Adipose tissue (tissue), 3 donors: Measurements from ENCODE around the gene ENO4. TPM values are rescaled to one million over a fixed set of nuclear protein-coding genes. Genes with fewer than 3 reads are reported as not detected.

Experiments
- H3K27ac ChIP-seq: one replicate; pipeline ENCODE4 v1.5.1; 2013; ENCODE audit warnings: low read depth, low read length
- WGBS, 3 donors: extraction: QIAGEN DNeasy Blood & Tissue Kit; methylation state at CpG; one replicate each; pipeline ENCODE4 v1.1.7; 2013; 5-methylcytosine and 5-hydroxymethylcytosine counted together
- polyA plus RNA-seq, 3 donors: library from polyadenylated mRNA; stranded (reverse); fragments of 200-250 nt; gene quantifications; one replicate each; pipeline ENCODE4 v1.2.3, GENCODE V29; 2013
- donor health status: healthy with polysubstance abuse.
- donor health status: Bipolar disorder and iron deficiency.
- donor health status: healthy.

The ENO4 gene
- polyA plus RNA-seq, 3 donors: 0.06 to 0.16 TPM; not detected in 1

- 6 to 57% (median 11%) methylated on average over 7 of the region's 7 CpGs for WGBS, 3 donors
- no peak overlapping the region for H3K27ac ChIP-seq
These were observed 41.9 kb downstream of the ENO4 start for GRCh38 chr10:116891208-116891607.

GRCh38 chr10:116892907-116893685 is 43.8 kb downstream of the ENO4 start:
- 39 to 70% (median 41%) methylated on average over 11 of the region's 11 CpGs for WGBS, 3 donors
- H3K27ac ChIP-seq: no peak overlapping the region

GRCh38 chr10:116893686-116894037 is 44.4 kb downstream of the ENO4 start:
- no peak overlapping the region for H3K27ac ChIP-seq

GRCh38 chr10:116899626-116900025 is 50.3 kb downstream of the ENO4 start:
- no peak overlapping the region for H3K27ac ChIP-seq
- 66 to 88% (median 80%) methylated on average over 4 of the region's 4 CpGs for WGBS, 3 donors

- WGBS, 3 donors: 86 to 98% (median 93%) methylated on average over 3 of the region's 3 CpGs
- no peak overlapping the region for H3K27ac ChIP-seq
These were observed 56.5 kb downstream of the ENO4 start for GRCh38 chr10:116905845-116906210.

GRCh38 chr10:116907245-116907987 is 58.1 kb downstream of the ENO4 start:
- H3K27ac ChIP-seq: no peak overlapping the region
- 77 to 85% (median 81%) methylated on average over 6 of the region's 6 CpGs for WGBS, 3 donors

- WGBS, 3 donors: 79 to 92% (median 85%) methylated on average over 1 of the region's 1 CpG
- no peak overlapping the region for H3K27ac ChIP-seq
These were observed 60.0 kb downstream of the ENO4 start for GRCh38 chr10:116909307-116909706.

- WGBS, 3 donors: 88 to 91% (median 88%) methylated on average over 3 of the region's 3 CpGs
- H3K27ac ChIP-seq: no peak overlapping the region
These were observed 61.6 kb downstream of the ENO4 start for GRCh38 chr10:116910910-116911309.

- WGBS, 3 donors: 54 to 61% (median 57%) methylated on average over 1 of the region's 1 CpG
- no peak overlapping the region for H3K27ac ChIP-seq
These were observed 62.9 kb downstream of the ENO4 start for GRCh38 chr10:116912162-116912561.

GRCh38 chr10:116913695-116914094 is 64.4 kb downstream of the ENO4 start:
- H3K27ac ChIP-seq: no peak overlapping the region
- WGBS, 3 donors: 75 to 96% (median 83%) methylated on average over 1 of the region's 1 CpG

GRCh38 chr10:116915340-116915739 is 66.0 kb downstream of the ENO4 start:
- H3K27ac ChIP-seq: no peak overlapping the region
- WGBS, 3 donors: 43 to 76% (median 51%) methylated on average over 2 of the region's 2 CpGs

- WGBS, 3 donors: 88 to 96% (median 93%) methylated on average over 3 of the region's 3 CpGs
- H3K27ac ChIP-seq: no peak overlapping the region
These were observed 68.2 kb downstream of the ENO4 start for GRCh38 chr10:116917481-116917880.

GRCh38 chr10:116918583-116918982 is 69.3 kb downstream of the ENO4 start:
- no peak overlapping the region for H3K27ac ChIP-seq
- WGBS, 3 donors: 92 to 98% (median 95%) methylated on average over 2 of the region's 2 CpGs

- no peak overlapping the region for H3K27ac ChIP-seq
- WGBS, 3 donors: 93 to 95% (median 93%) methylated on average over 2 of the region's 2 CpGs
These were observed 69.9 kb downstream of the ENO4 start for GRCh38 chr10:116919164-116919563.

GRCh38 chr10:116919706-116920105 is 70.4 kb downstream of the ENO4 start:
- H3K27ac ChIP-seq: no peak overlapping the region

GRCh38 chr10:116925056-116925455 is 75.8 kb downstream of the ENO4 start:
- 90 to 95% (median 91%) methylated on average over 3 of the region's 3 CpGs for WGBS, 3 donors
- no peak overlapping the region for H3K27ac ChIP-seq

More at GRCh38 chr10:116919706-116920105, 70.4 kb downstream of the ENO4 start:
- WGBS, 3 donors: 43 to 48% (median 47%) methylated on average over 2 of the region's 2 CpGs

GRCh38 chr10:116926426-116926825 is 77.1 kb downstream of the ENO4 start:
- WGBS, 3 donors: 88 to 94% (median 90%) methylated on average over 3 of the region's 3 CpGs
- H3K27ac ChIP-seq: no peak overlapping the region

- 93 to 97% (median 95%) methylated on average over 6 of the region's 6 CpGs for WGBS, 3 donors
- no peak overlapping the region for H3K27ac ChIP-seq
These were observed 82.5 kb downstream of the ENO4 start for GRCh38 chr10:116931806-116932205.
